ENCODE results near the gene CITED1.
A peak's percentile ranks its signal among the peaks of the same experiment; 100 is the strongest.

Gene CITED1

GRCh38 chrX:72280321-72280845, 25.3 kb downstream of the CITED1 start:
- FAIRE-seq (no peak), DNase-seq (ENCODE audit: insufficient read length) (no peak)
- TF ChIP-seq POLR2AphosphoS5 (IDR thresholded peaks at IDR 0.05; ENCODE audit: low read depth, low read length) (no peak), TAF1 (IDR thresholded peaks at IDR 0.05; ENCODE audit: borderline replicate concordance, low read depth, low read length) (no peak), POLR2A (IDR thresholded peaks at IDR 0.05; ENCODE audit: low read depth, low read length) (no peak)

- DNase-seq (ENCODE audit: insufficient read length), result no peak
- no peak for FAIRE-seq
- no peak for TF ChIP-seq POLR2AphosphoS5 (IDR thresholded peaks at IDR 0.05; ENCODE audit: low read depth, low read length)
- no peak for TF ChIP-seq TAF1 (IDR thresholded peaks at IDR 0.05; ENCODE audit: borderline replicate concordance, low read depth, low read length)
- no peak for TF ChIP-seq POLR2A (IDR thresholded peaks at IDR 0.05; ENCODE audit: low read depth, low read length)
Measured at GRCh38 chrX:72276478-72276953, 29.2 kb downstream of the CITED1 start.

- no peak for FAIRE-seq
- TF ChIP-seq POLR2A (IDR thresholded peaks at IDR 0.05; ENCODE audit: low read depth, low read length) (no peak), POLR2AphosphoS5 (IDR thresholded peaks at IDR 0.05; ENCODE audit: low read depth, low read length) (no peak)
- DNase-seq (ENCODE audit: insufficient read length), result no peak
Measured at GRCh38 chrX:72274526-72274925, 31.2 kb downstream of the CITED1 start.

- TF ChIP-seq TAF1 (IDR thresholded peaks at IDR 0.05; ENCODE audit: borderline replicate concordance, low read depth, low read length), result no peak
- TF ChIP-seq POLR2AphosphoS5 (IDR thresholded peaks at IDR 0.05; ENCODE audit: low read depth, low read length), result no peak
- no peak for TF ChIP-seq POLR2A (IDR thresholded peaks at IDR 0.05; ENCODE audit: low read depth, low read length)
- FAIRE-seq, result peak; percentile 21
Measured at GRCh38 chrX:72273718-72274117, 32.0 kb downstream of the CITED1 start.

GRCh38 chrX:72272868-72273267, 32.8 kb downstream of the CITED1 start:
- FAIRE-seq (no peak), DNase-seq (ENCODE audit: insufficient read length) (no peak)
- TF ChIP-seq POLR2AphosphoS5 (IDR thresholded peaks at IDR 0.05; ENCODE audit: low read depth, low read length) (no peak), TAF1 (IDR thresholded peaks at IDR 0.05; ENCODE audit: borderline replicate concordance, low read depth, low read length) (no peak), POLR2A (IDR thresholded peaks at IDR 0.05; ENCODE audit: low read depth, low read length) (no peak)

More at GRCh38 chrX:72273718-72274117, 32.0 kb downstream of the CITED1 start:
- no peak for DNase-seq (ENCODE audit: insufficient read length)

GRCh38 chrX:72271812-72272211, 33.9 kb downstream of the CITED1 start:
- no peak for FAIRE-seq
- TF ChIP-seq POLR2A (IDR thresholded peaks at IDR 0.05; ENCODE audit: low read depth, low read length) (no peak), POLR2AphosphoS5 (IDR thresholded peaks at IDR 0.05; ENCODE audit: low read depth, low read length) (no peak)
- no peak for DNase-seq (ENCODE audit: insufficient read length)

GRCh38 chrX:72271091-72271788, 34.5 kb downstream of the CITED1 start:
- FAIRE-seq (no peak), DNase-seq (ENCODE audit: insufficient read length) (no peak)
- TF ChIP-seq TAF1 (IDR thresholded peaks at IDR 0.05; ENCODE audit: borderline replicate concordance, low read depth, low read length) (no peak), POLR2AphosphoS5 (IDR thresholded peaks at IDR 0.05; ENCODE audit: low read depth, low read length) (no peak), POLR2A (IDR thresholded peaks at IDR 0.05; ENCODE audit: low read depth, low read length) (no peak; the same call in none of the 2 replicates)

GRCh38 chrX:72270316-72270866, 35.3 kb downstream of the CITED1 start:
- DNase-seq (ENCODE audit: insufficient read length) (no peak), FAIRE-seq (no peak)
- TF ChIP-seq POLR2AphosphoS5 (IDR thresholded peaks at IDR 0.05; ENCODE audit: low read depth, low read length) (no peak), TAF1 (IDR thresholded peaks at IDR 0.05; ENCODE audit: borderline replicate concordance, low read depth, low read length) (no peak), POLR2A (IDR thresholded peaks at IDR 0.05; ENCODE audit: low read depth, low read length) (no peak; the same call in none of the 2 replicates)

- TF ChIP-seq TAF1 (IDR thresholded peaks at IDR 0.05; ENCODE audit: borderline replicate concordance, low read depth, low read length), result no peak
- TF ChIP-seq POLR2AphosphoS5 (IDR thresholded peaks at IDR 0.05; ENCODE audit: low read depth, low read length), result no peak; the same call in 1 of the 2 replicates
- TF ChIP-seq POLR2A (IDR thresholded peaks at IDR 0.05; ENCODE audit: low read depth, low read length), result no peak; the same call in 1 of the 2 replicates
- FAIRE-seq, result no peak
- no peak for DNase-seq (ENCODE audit: insufficient read length)
Measured at GRCh38 chrX:72269671-72270251, 36.0 kb downstream of the CITED1 start.

- DNase-seq (ENCODE audit: insufficient read length), result no peak
- no peak for FAIRE-seq
Measured at GRCh38 chrX:72268597-72269365, 36.9 kb downstream of the CITED1 start.

GRCh38 chrX:72265263-72265662, 40.5 kb downstream of the CITED1 start:
- DNase-seq (ENCODE audit: insufficient read length) (no peak), FAIRE-seq (no peak)
- no peak for TF ChIP-seq TAF1 (IDR thresholded peaks at IDR 0.05; ENCODE audit: borderline replicate concordance, low read depth, low read length)
- no peak for TF ChIP-seq POLR2A (IDR thresholded peaks at IDR 0.05; ENCODE audit: low read depth, low read length)
- TF ChIP-seq POLR2AphosphoS5 (IDR thresholded peaks at IDR 0.05; ENCODE audit: low read depth, low read length), result no peak

More at GRCh38 chrX:72268597-72269365, 36.9 kb downstream of the CITED1 start:
- TF ChIP-seq POLR2A (IDR thresholded peaks at IDR 0.05; ENCODE audit: low read depth, low read length) (no peak), TAF1 (IDR thresholded peaks at IDR 0.05; ENCODE audit: borderline replicate concordance, low read depth, low read length) (no peak)

Data from GM12892 (cell line).